Hypothalamus (tissue), 51 donors: Measurements from ENCODE around the gene STARD3NL.
A peak's percentile ranks its signal among the peaks of the same experiment; 100 is the strongest.
"Not testable (repeated sequence)": the region's sequence is repeated elsewhere in the genome, so short reads cannot be mapped to it uniquely, and the experiment has no call there.

Experiments used
- DNase-seq, 51 donors: peaks; one replicate each; lab custom pipeline; 2025; lab: John Stamatoyannopoulos, UW

STARD3NL gene

GRCh38 chr7:38262026-38262425 is 84.0 kb downstream of the STARD3NL start:
- peak in 1 of 51 donors; percentile 52 for DNase-seq

DNA sequence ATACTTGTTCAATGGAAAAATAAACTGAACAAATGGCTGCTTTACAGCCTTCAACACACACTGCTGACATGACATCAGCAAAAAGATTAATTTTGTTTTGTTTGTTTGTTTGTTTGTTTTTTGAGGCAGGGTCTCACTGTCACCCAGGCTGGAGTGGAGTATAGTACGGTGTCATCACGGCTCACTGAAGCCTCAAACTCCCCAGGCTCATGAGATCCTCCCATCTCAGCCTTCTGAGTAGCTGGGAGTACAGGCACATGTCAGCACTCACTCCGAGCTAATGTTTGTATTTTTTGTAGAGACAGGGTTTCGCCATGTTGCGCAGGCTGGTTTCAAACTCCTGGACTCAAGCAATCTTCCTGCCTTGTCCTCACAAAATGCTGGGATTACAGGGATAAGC is 84.5 kb downstream of the STARD3NL start:
- peak in 2 of 51 donors; percentile 8 to 15 for DNase-seq

- DNase-seq, result not testable (repeated sequence)
Observed at GRCh38 chr7:38263274-38263673, 85.2 kb downstream of the STARD3NL start.

GRCh38 chr7:38264602-38265001 is 86.6 kb downstream of the STARD3NL start:
- not testable (repeated sequence) for DNase-seq

- DNase-seq, result not testable (repeated sequence)
Observed at GRCh38 chr7:38265958-38266357, 87.9 kb downstream of the STARD3NL start.

GRCh38 chr7:38269704-38270346 is 91.8 kb downstream of the STARD3NL start:
- DNase-seq, result not testable (repeated sequence)

DNA sequence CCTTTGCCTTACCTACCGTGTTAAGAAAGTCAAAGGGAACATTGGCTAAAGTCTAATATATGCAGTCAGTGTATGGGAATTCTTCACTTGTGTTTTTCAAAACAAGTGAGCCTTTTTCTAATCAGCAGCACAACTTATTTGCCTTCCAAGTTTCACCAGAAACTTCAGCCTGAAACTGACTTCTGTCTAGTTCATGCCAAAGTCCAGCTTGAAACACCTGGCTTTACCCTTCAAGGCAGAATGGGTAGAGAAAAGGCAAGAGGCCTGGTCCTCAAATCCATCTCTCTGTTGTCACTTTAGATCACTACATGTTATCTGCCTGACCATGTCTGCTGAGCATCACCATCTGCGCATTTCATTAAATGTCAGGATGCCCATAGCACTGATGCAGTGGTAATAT is 92.4 kb downstream of the STARD3NL start:
- DNase-seq, result not testable (repeated sequence)

- DNase-seq, result no peak
Observed at GRCh38 chr7:38273286-38273995, 95.4 kb downstream of the STARD3NL start, which contains the start of gene TARP. TSS of gene TARP (minus strand) at chr7:38273636.

DNA sequence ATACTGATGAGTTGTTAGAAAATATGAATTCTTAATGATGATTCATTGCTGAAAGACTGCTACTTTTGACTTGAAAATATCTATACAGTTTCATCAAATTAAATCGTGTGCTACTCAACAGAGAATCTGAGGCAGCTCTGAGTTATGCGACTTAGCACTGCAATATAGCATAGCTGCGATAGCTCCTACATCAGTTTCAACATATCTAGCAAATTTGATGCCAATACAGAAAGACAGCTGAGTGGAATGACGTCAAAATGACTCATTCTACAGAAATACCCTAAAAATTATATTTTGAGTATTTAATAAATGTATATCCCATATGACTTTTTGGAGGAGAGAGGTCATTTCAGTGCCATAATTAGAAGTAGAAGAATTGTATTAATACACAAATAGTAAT is 96.4 kb downstream of the STARD3NL start:
- DNase-seq, result no peak

- DNase-seq, result no peak
Observed at GRCh38 chr7:38274927-38275620, 97.0 kb downstream of the STARD3NL start.

- no peak for DNase-seq
Observed at GRCh38 chr7:38276096-38276877, 98.2 kb downstream of the STARD3NL start.

GRCh38 chr7:38280000-38280399 is 102.0 kb downstream of the STARD3NL start:
- no peak for DNase-seq
